Epithelial cell of esophagus (primary cell): ENCODE data around the gene METTL27.
A peak's percentile ranks its signal among the peaks of the same experiment; 100 is the strongest.

Experiments
- DNase-seq: peaks from one replicate; pipeline ENCODE4 v3.0.0; 2010; ENCODE audit warnings: low read depth
- H3K4me3 ChIP-seq: 2 replicates; pipeline ENCODE4 v1.5.1; 2011; ENCODE audit warnings: mild to moderate bottlenecking, low read length, control low read depth
- TF ChIP-seq, protein P1 (sequence below): IDR thresholded peaks from 2 replicates; pipeline ENCODE4 v1.5.1; 2011; ENCODE audit warnings: low read depth, mild to moderate bottlenecking, low read length, control low read depth, inconsistent platforms; ENCODE audit not compliant: insufficient read depth; ENCODE audit errors: missing control alignments

The METTL27 gene

GRCh38 chr7:73832806-73833205 lies 9.5 kb downstream of the METTL27 start:
- H3K4me3 ChIP-seq: peak overlapping the region; percentile 62
- peak; percentile 45 for DNase-seq
- TF ChIP-seq, protein P1, sequence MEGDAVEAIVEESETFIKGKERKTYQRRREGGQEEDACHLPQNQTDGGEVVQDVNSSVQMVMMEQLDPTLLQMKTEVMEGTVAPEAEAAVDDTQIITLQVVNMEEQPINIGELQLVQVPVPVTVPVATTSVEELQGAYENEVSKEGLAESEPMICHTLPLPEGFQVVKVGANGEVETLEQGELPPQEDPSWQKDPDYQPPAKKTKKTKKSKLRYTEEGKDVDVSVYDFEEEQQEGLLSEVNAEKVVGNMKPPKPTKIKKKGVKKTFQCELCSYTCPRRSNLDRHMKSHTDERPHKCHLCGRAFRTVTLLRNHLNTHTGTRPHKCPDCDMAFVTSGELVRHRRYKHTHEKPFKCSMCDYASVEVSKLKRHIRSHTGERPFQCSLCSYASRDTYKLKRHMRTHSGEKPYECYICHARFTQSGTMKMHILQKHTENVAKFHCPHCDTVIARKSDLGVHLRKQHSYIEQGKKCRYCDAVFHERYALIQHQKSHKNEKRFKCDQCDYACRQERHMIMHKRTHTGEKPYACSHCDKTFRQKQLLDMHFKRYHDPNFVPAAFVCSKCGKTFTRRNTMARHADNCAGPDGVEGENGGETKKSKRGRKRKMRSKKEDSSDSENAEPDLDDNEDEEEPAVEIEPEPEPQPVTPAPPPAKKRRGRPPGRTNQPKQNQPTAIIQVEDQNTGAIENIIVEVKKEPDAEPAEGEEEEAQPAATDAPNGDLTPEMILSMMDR: no peak

DNA sequence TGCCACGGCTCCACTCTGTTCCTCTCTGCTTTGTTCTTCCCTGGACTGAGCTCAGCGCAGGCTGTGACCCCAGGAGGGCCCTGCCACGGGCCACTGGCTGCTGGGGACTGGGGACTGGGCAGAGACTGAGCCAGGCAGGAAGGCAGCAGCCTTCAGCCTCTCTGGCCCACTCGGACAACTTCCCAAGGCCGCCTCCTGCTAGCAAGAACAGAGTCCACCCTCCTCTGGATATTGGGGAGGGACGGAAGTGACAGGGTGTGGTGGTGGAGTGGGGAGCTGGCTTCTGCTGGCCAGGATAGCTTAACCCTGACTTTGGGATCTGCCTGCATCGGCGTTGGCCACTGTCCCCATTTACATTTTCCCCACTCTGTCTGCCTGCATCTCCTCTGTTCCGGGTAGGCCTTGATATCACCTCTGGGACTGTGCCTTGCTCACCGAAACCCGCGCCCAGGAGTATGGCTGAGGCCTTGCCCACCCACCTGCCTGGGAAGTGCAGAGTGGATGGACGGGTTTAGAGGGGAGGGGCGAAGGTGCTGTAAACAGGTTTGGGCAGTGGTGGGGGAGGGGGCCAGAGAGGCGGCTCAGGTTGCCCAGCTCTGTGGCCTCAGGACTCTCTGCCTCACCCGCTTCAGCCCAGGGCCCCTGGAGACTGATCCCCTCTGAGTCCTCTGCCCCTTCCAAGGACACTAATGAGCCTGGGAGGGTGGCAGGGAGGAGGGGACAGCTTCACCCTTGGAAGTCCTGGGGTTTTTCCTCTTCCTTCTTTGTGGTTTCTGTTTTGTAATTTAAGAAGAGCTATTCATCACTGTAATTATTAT lies 10.3 kb downstream of the METTL27 start:
- TF ChIP-seq, protein P1: no peak
- peak; percentile 93 for DNase-seq
- H3K4me3 ChIP-seq: peak overlapping the region; percentile 62

GRCh38 chr7:73831584-73831833 lies 10.8 kb downstream of the METTL27 start:
- TF ChIP-seq, protein P1: no peak
- peak overlapping the region; percentile 62 for H3K4me3 ChIP-seq
- no peak for DNase-seq

DNA sequence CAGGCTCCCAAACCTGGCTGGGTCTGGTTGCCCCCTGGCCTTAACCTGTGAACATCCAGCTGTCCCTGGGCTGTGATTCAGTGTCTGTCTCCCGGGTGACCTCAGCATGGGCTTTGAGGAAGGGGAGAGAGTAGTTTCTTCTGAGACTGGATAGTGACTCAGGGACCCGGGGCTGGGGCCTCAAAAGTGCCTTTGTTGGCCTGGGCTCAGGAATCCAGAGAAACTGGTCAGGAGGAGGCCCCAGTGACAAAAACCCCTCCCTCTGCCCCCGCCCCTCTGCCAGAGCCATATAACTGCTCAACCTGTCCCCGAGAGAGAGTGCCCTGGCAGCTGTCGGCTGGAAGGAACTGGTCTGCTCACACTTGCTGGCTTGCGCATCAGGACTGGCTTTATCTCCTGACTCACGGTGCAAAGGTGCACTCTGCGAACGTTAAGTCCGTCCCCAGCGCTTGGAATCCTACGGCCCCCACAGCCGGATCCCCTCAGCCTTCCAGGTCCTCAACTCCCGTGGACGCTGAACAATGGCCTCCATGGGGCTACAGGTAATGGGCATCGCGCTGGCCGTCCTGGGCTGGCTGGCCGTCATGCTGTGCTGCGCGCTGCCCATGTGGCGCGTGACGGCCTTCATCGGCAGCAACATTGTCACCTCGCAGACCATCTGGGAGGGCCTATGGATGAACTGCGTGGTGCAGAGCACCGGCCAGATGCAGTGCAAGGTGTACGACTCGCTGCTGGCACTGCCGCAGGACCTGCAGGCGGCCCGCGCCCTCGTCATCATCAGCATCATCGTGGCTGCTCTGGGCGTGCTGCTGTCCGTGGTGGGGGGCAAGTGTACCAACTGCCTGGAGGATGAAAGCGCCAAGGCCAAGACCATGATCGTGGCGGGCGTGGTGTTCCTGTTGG lies 11.4 kb downstream of the METTL27 start, which contains the start of gene CLDN4:
Gene CLDN4, plus strand, starts transcription at position 316 of the 903 bp plus-strand sequence. Its CDS starts 206 bp downstream, at position 522.
- TF ChIP-seq, protein P1: no peak
- H3K4me3 ChIP-seq: peak within 1 kb of the TSS; percentile 62
- peak; percentile 91 for DNase-seq

- TF ChIP-seq, protein P1: peak; percentile 1
- DNase-seq: no peak
- no peak overlapping the region for H3K4me3 ChIP-seq
Observed at GRCh38 chr7:73829921-73830680, 12.2 kb downstream of the METTL27 start.

DNA sequence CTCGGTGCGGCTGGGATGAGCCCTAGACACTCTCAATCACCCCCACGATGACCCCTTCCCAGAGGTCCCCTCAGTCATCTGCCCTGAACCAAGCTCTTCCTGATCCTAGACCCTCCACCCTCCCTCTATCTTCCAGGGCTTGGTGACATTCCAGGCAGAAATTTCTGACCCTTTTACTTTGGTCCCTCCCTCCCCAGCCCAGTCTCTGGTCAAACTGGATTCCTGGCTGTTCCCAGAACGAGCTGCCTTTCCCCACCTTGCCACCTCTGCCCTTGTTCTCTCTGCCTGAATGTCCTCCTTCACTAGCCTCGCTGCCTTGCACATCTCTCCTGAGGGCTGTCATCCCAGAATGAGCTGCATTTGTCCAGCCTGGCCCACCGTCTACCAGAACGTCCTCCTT lies 12.8 kb downstream of the METTL27 start:
- H3K4me3 ChIP-seq: no peak overlapping the region
- no peak for DNase-seq
- TF ChIP-seq, protein P1: no peak
